Measurements from ENCODE around the gene GRID2. TPM values are rescaled to one million over a fixed set of nuclear protein-coding genes. Genes with fewer than 3 reads are reported as not detected.

The GRID2 gene
- total and polyA plus RNA-seq, 11 donors = 0.29 to 0.38 (median 0.33) TPM; not detected in 8

GRCh38 chr4:93312299-93312698 is 1008.5 kb downstream of the GRID2 start:
- intact Hi-C loops (cut with DNase I) = no loop called here
- H3K4me3 ChIP-seq = no peak overlapping the region
- 81 to 87% (median 83%) methylated on average over 4 of the region's 4 CpGs for WGBS, 4 donors

GRCh38 chr4:93313197-93313596 is 1009.4 kb downstream of the GRID2 start:
- no peaks in the 10 kb centered on the region for H3K4me1 ChIP-seq
- no peak overlapping the region for H3K27ac ChIP-seq
- H3K36me3 ChIP-seq = no peaks in the 10 kb centered on the region
- ATAC-seq (no peak), DNase-seq (no peak)
- no peak overlapping the region for H3K4me3 ChIP-seq
- no peak for TF ChIP-seq CTCF (IDR thresholded peaks at IDR 0.05)
- no peak for TF ChIP-seq POLR2A (IDR thresholded peaks at IDR 0.05)
- intact Hi-C loops (cut with DNase I) = no loop called here
- no peaks in the 10 kb centered on the region for H3K9me3 ChIP-seq
- no peaks in the 10 kb centered on the region for H3K27me3 ChIP-seq

More at GRCh38 chr4:93312299-93312698, 1008.5 kb downstream of the GRID2 start:
- H3K27ac ChIP-seq = no peak overlapping the region
- no peaks in the 10 kb centered on the region for H3K36me3 ChIP-seq
- no peaks in the 10 kb centered on the region for H3K4me1 ChIP-seq
- no peak for ATAC-seq
- no peak for DNase-seq
- H3K9me3 ChIP-seq = no peaks in the 10 kb centered on the region
- H3K27me3 ChIP-seq = no peaks in the 10 kb centered on the region
- no peak for TF ChIP-seq CTCF (IDR thresholded peaks at IDR 0.05)

GRCh38 chr4:93317057-93317456 is 1013.3 kb downstream of the GRID2 start:
- ATAC-seq (no peak), DNase-seq (no peak)
- WGBS, 4 donors = 73 to 87% (median 75%) methylated on average over 4 of the region's 4 CpGs
- no peak for TF ChIP-seq POLR2A (IDR thresholded peaks at IDR 0.05)
- TF ChIP-seq CTCF (IDR thresholded peaks at IDR 0.05) = no peak
- no peaks in the 10 kb centered on the region for H3K9me3 ChIP-seq
- intact Hi-C loops (cut with DNase I) = no loop called here
- H3K27ac ChIP-seq = no peak overlapping the region
- H3K4me3 ChIP-seq = no peak overlapping the region
- H3K27me3 ChIP-seq = no peaks in the 10 kb centered on the region
- H3K36me3 ChIP-seq = no peaks in the 10 kb centered on the region
- no peaks in the 10 kb centered on the region for H3K4me1 ChIP-seq

GRCh38 chr4:93317561-93317960 is 1013.8 kb downstream of the GRID2 start:
- intact Hi-C loops (cut with DNase I) = no loop called here
- H3K36me3 ChIP-seq = no peaks in the 10 kb centered on the region
- H3K27me3 ChIP-seq = no peaks in the 10 kb centered on the region
- H3K4me1 ChIP-seq = no peaks in the 10 kb centered on the region
- 48 to 63% (median 51%) methylated on average over 1 of the region's 1 CpG for WGBS, 4 donors
- H3K4me3 ChIP-seq = no peak overlapping the region
- ATAC-seq = no peak
- no peaks in the 10 kb centered on the region for H3K9me3 ChIP-seq
- no peak overlapping the region for H3K27ac ChIP-seq
- no peak for TF ChIP-seq POLR2A (IDR thresholded peaks at IDR 0.05)
- TF ChIP-seq CTCF (IDR thresholded peaks at IDR 0.05) = no peak
- DNase-seq = no peak
